ENCODE measurements around the gene PLK5. TPM values are rescaled to one million over a fixed set of nuclear protein-coding genes. Genes with fewer than 3 reads are reported as not detected.

PLK5 gene
- total RNA-seq, 2 experiments from 2014 or later, result not detected

GRCh38 chr19:1569997-1570396 lies 46.1 kb downstream of the PLK5 start:
- Mint-ChIP-seq H3K27ac (no peak overlapping the region), H3K9me3 (no peaks in the 10 kb centered on the region), H3K4me1 (ENCODE audit: low read depth) (peaks cover 5% of the 10 kb centered on the region), H3K36me3 (ENCODE audit: low read depth) (no peaks in the 10 kb centered on the region), H3K27me3 (peaks cover 3% of the 10 kb centered on the region), H3K4me3 (no peak overlapping the region)
- intact Hi-C loops (cut with micrococcal nuclease), result no loop called here
- CTCF ChIA-PET, result interaction anchor here (1.0 kb wide), 1 partner anchor 20 kb away, joined by 4 read pairs; no protein-coding TSS in a partner anchor
- POLR2A ChIA-PET, result no interaction called here
- ATAC-seq (no peak), DNase-seq (no peak)
- TF ChIP-seq, protein P1, sequence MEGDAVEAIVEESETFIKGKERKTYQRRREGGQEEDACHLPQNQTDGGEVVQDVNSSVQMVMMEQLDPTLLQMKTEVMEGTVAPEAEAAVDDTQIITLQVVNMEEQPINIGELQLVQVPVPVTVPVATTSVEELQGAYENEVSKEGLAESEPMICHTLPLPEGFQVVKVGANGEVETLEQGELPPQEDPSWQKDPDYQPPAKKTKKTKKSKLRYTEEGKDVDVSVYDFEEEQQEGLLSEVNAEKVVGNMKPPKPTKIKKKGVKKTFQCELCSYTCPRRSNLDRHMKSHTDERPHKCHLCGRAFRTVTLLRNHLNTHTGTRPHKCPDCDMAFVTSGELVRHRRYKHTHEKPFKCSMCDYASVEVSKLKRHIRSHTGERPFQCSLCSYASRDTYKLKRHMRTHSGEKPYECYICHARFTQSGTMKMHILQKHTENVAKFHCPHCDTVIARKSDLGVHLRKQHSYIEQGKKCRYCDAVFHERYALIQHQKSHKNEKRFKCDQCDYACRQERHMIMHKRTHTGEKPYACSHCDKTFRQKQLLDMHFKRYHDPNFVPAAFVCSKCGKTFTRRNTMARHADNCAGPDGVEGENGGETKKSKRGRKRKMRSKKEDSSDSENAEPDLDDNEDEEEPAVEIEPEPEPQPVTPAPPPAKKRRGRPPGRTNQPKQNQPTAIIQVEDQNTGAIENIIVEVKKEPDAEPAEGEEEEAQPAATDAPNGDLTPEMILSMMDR (IDR thresholded peaks at IDR 0.05), result peak; percentile 57

GRCh38 chr19:1570836-1571235 lies 47.0 kb downstream of the PLK5 start:
- H3K27ac Mint-ChIP-seq, result no peak overlapping the region
- H3K27me3 Mint-ChIP-seq, result peaks cover 3% of the 10 kb centered on the region
- intact Hi-C loops (cut with micrococcal nuclease), result no loop called here
- ChIA-PET POLR2A (interaction anchor here (2.5 kb wide), 1 partner anchor 20 kb away, joined by 6 read pairs; no protein-coding TSS in a partner anchor), CTCF (interaction anchor here (1.0 kb wide), 1 partner anchor 19 kb away, joined by 4 read pairs; no protein-coding TSS in a partner anchor)
- DNase-seq, result no peak
- H3K36me3 Mint-ChIP-seq (ENCODE audit: low read depth), result no peaks in the 10 kb centered on the region
- H3K9me3 Mint-ChIP-seq, result no peaks in the 10 kb centered on the region
- ATAC-seq, result no peak
- TF ChIP-seq, protein P1 (IDR thresholded peaks at IDR 0.05), result no peak
- no peak overlapping the region for H3K4me3 Mint-ChIP-seq
- peaks cover 5% of the 10 kb centered on the region for H3K4me1 Mint-ChIP-seq (ENCODE audit: low read depth)

DNA sequence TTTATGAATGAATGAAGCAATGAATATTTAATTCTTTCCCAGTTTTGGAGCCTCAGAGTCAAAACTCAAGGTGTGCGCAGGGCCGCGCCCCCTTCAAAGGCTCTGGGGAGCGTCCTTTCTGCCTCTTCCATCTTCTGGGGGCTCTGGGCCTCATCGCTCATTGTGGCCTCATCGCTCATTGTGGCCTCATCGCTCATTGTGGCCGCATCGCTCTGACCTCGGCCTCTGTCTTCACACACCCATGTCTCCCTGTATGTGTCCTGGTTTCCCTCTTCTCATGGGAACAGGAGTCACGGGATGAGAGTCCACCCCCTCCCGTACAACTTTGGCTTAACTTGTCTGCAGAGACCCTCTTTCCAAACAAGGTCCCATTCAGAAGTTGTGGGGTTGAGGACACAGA lies 47.5 kb downstream of the PLK5 start:
- ATAC-seq (no peak), DNase-seq (no peak)
- ChIA-PET POLR2A (interaction anchor here (1.4 to 2.5 kb wide), 2 partner anchors 15 to 20 kb away, joined by 4 to 6 read pairs; no protein-coding TSS in a partner anchor), CTCF (no interaction called here)
- H3K27ac Mint-ChIP-seq, result no peak overlapping the region
- no peaks in the 10 kb centered on the region for H3K36me3 Mint-ChIP-seq (ENCODE audit: low read depth)
- intact Hi-C loops (cut with micrococcal nuclease), result no loop called here
- no peaks in the 10 kb centered on the region for H3K9me3 Mint-ChIP-seq
- no peak overlapping the region for H3K4me3 Mint-ChIP-seq
- H3K27me3 Mint-ChIP-seq, result peaks cover 3% of the 10 kb centered on the region
- peaks cover 5% of the 10 kb centered on the region for H3K4me1 Mint-ChIP-seq (ENCODE audit: low read depth)
- TF ChIP-seq, protein P1 (IDR thresholded peaks at IDR 0.05), result no peak

DNA sequence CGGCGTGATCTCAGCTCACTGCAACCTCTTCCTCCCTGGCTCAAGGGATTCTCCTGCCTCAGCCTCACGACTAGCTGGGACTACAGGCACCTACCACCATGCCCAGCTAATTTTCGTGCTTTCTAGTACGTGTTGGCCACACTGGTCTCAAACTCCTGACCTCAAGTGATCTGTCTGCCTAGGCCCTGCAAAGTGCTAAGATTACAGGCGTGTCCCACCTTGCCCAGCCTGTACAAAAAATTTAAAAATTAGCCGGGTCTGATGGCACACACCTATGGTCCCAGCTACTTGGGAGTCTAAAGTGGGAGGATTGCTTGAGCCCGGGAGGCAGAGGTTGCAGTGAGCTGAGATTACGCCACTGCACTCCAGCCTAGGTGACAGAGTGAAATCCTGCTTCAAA lies 48.9 kb downstream of the PLK5 start:
- TF ChIP-seq, protein P1 (IDR thresholded peaks at IDR 0.05), result no peak
- CTCF ChIA-PET, result no interaction called here
- no peaks in the 10 kb centered on the region for H3K36me3 Mint-ChIP-seq (ENCODE audit: low read depth)
- peaks cover 5% of the 10 kb centered on the region for H3K4me1 Mint-ChIP-seq (ENCODE audit: low read depth)
- intact Hi-C loops (cut with micrococcal nuclease), result no loop called here
- H3K27ac Mint-ChIP-seq, result no peak overlapping the region
- ATAC-seq, result no peak
- H3K27me3 Mint-ChIP-seq, result peaks cover 3% of the 10 kb centered on the region
- DNase-seq, result no peak
- no peaks in the 10 kb centered on the region for H3K9me3 Mint-ChIP-seq
- POLR2A ChIA-PET, result interaction anchor here (1.4 to 2.5 kb wide), 2 partner anchors 14 to 18 kb away, joined by 4 to 6 read pairs; no protein-coding TSS in a partner anchor
- H3K4me3 Mint-ChIP-seq, result no peak overlapping the region

DNA sequence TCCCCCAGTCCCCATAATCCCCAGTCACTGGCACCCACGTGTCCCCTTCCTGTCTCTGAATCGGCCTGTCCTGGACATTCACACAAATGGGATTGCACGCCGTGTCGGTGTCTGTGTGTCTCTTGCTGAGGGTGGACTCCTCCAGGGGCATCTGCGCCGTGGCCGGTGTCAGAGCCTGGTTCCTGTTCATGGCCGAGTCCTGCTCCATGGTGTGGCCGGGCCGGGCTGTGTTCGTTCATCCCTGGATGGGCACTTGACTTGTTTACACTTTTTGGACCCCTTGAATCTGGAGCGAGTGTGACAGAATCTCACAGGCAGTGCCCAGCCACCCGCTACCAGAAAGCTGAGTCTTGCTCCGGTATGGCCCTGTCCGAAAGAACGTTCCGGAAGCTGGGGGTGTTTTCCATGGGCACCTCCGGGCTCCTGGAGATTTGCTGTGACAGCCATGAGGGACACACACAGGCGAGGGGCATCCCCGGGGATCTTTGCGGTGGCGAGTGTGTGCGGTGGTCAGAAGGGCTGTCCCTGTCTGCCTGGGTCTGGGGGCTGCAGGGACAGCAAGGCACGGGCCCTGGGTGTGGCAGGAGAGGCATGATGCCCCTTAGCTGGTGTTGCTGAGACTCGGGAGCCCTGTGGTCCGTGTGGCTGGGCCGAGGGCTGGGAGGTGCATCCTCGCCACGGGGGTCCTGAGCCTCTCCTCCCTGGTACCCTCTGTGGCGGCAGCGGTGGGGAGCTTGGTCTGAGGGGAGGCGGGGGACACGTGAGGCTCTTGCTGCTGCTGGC lies 50.7 kb downstream of the PLK5 start:
- H3K36me3 Mint-ChIP-seq (ENCODE audit: low read depth), result peaks cover 2% of the 10 kb centered on the region
- CTCF ChIA-PET, result no interaction called here
- no peak overlapping the region for H3K4me3 Mint-ChIP-seq

More for the DNA sequence above, 50.7 kb downstream of the PLK5 start:
- intact Hi-C loops (cut with micrococcal nuclease), result no loop called here
- ATAC-seq, result no peak
- no peak overlapping the region for H3K27ac Mint-ChIP-seq
- no peaks in the 10 kb centered on the region for H3K9me3 Mint-ChIP-seq
- DNase-seq, result no peak
- POLR2A ChIA-PET, result interaction anchor here (4.6 kb wide), 1 partner anchor 15 kb away, joined by 26 read pairs; no protein-coding TSS in a partner anchor
- H3K27me3 Mint-ChIP-seq, result peaks cover 3% of the 10 kb centered on the region
- TF ChIP-seq, protein P1 (IDR thresholded peaks at IDR 0.05), result no peak
- peaks cover 5% of the 10 kb centered on the region for H3K4me1 Mint-ChIP-seq (ENCODE audit: low read depth)

Data from activated CD8-positive, alpha-beta T cell treated with anti-CD3 and anti-CD28 coated beads for 36 hours (primary cell).